ENCODE results near the gene AQP3. TPM values are rescaled to one million over a fixed set of nuclear protein-coding genes. Genes with fewer than 3 reads are reported as not detected.

Gene AQP3
- total and polyA plus RNA-seq, 2 of the 13 experiments (the other 11 are each of a cell fraction or from before 2014, with no cell fraction given) = 1.4 to 5.5 TPM

DNA sequence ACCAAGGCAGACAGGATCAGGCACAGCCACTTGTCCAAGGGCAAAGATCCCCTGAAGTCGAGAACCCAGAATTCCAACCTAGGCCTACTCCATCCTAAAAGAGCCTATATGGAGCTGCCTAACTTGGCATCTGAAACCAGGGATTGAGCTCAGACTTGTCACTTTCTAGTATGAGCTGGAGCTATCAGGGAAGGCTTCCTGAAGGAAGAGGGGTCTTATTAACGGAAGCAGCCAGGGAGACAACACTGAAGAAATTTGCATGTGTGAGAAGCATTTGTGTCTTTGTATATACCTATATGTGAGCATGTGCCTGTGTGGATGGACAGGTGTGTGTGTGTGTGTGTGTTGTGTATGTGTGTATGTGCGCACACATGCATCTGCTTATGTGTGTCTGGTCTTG lies 40.3 kb downstream of the AQP3 start:
- Histone ChIP-seq H3K27ac (ENCODE audit: extremely low read length, insufficient read depth, low read length) (no peak overlapping the region), H3K4me1 (ENCODE audit: insufficient read depth, low read length) (peaks cover 24% of the 10 kb centered on the region), H4K20me1 (ENCODE audit: insufficient read depth, low read length) (no peaks in the 10 kb centered on the region), H3K36me3 (replicated peaks in 1 of 2; ENCODE audit: control insufficient read depth in 1 of 2, insufficient read depth in 2 of 2, low read length in 2 of 2) (no peaks in the 10 kb centered on the region), H3K9me3 (ENCODE audit: low read length) (no peaks in the 10 kb centered on the region), H2AFZ (ENCODE audit: low read length) (no peak overlapping the region), H3K79me2 (ENCODE audit: insufficient read depth, low read length) (no peaks in the 10 kb centered on the region), H3K4me3 (replicated peaks in 1 of 3; ENCODE audit: insufficient read depth in 1 of 3, low read depth in 2 of 3, low read length in 3 of 3) (no peak overlapping the region), H3K27me3 (ENCODE audit: control insufficient read depth in 1 of 2, insufficient read depth in 2 of 2, low read length in 2 of 2) (peaks cover 7 to 42% of the 10 kb centered on the region in 2 experiments), H3K9ac (ENCODE audit: insufficient read depth, low read depth, low read length) (no peak overlapping the region), H3K4me2 (ENCODE audit: low read depth, low read length) (no peak overlapping the region)
- FAIRE-seq = no peak
- 68% methylated on average over 3 of the region's 3 CpGs for WGBS (ENCODE audit: low lambda C conversion rate)
- intact Hi-C loops (cut with micrococcal nuclease; ENCODE audit: unreplicated experiment) = no loop called here
- CTCF ChIA-PET (ENCODE audit: low intra/inter-chr PET ratio, low total read pairs) = no interaction called here
- DNase-seq (ENCODE audit: low spot score) = no peak
- no peak for ATAC-seq
- TF ChIP-seq CREB1 (IDR thresholded peaks at IDR 0.05) (no peak), CREB1 (CRISPR knock-in tag; IDR thresholded peaks at IDR 0.05) (no peak), ZNF878 (CRISPR knock-in tag; IDR thresholded peaks at IDR 0.05) (no peak), FOXK2 (IDR thresholded peaks at IDR 0.05) (no peak)
- TF ChIP-seq, protein P1, sequence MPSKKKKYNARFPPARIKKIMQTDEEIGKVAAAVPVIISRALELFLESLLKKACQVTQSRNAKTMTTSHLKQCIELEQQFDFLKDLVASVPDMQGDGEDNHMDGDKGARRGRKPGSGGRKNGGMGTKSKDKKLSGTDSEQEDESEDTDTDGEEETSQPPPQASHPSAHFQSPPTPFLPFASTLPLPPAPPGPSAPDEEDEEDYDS (CRISPR knock-in tag; IDR thresholded peaks at IDR 0.05) = no peak
- no TSS peak for BruUV-seq (replicated peaks)
- POLR2A ChIA-PET = interaction anchor here (1.3 kb wide), 1 partner anchor 9 kb away, joined by 4 read pairs; no protein-coding TSS in a partner anchor
- in situ Hi-C loops (cut with HindIII; ENCODE audit: extremely low pct_ligation_motif_present, low pct_unique_long_range_greater_than_20kb) = loop anchor here (5.0 kb wide), 1 partner anchor 40 kb away; the partner anchor contains the start of gene AQP3

DNA sequence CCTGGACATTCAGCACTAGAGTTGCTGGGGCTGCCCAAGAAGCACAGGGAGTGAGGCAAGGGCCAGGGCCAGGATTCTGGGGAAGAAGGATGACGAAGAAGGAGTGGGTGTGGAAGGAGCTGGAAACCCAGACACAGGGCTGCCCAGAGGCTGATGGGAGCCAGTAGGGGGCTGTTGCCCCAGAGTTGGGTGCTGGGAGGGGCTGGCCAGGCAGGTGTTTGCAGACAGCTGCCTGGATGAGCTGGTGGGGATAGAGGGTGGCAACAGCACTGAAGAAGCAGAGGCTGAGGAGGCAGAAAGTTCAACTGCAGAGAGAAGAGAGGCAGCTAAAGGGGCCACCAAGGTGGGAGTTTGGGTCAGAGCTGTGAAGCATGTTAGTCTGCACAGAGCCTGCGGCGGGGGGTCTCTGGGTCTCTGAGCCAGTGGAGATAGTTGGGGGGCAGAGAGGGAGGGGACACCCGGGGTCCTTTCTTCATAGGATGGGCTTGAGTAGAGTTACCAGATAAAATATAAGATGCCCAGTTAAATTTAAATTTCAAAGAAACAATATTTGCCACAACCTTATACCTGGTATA lies 42.5 kb downstream of the AQP3 start:
- intact Hi-C loops (cut with micrococcal nuclease; ENCODE audit: unreplicated experiment) (loop anchor here (5.0 kb wide), 1 partner anchor 112 kb away; no protein-coding TSS in a partner anchor), in situ Hi-C loops (cut with HindIII; ENCODE audit: extremely low pct_ligation_motif_present, low pct_unique_long_range_greater_than_20kb) (loop anchor here (5.0 kb wide), 1 partner anchor 42 kb away; the partner anchor contains the start of gene AQP3)
- Histone ChIP-seq H3K4me1 (ENCODE audit: insufficient read depth, low read length) (peaks cover 24% of the 10 kb centered on the region), H3K9me3 (ENCODE audit: low read length) (no peaks in the 10 kb centered on the region), H4K20me1 (ENCODE audit: insufficient read depth, low read length) (no peaks in the 10 kb centered on the region), H3K9ac (ENCODE audit: insufficient read depth, low read depth, low read length) (no peak overlapping the region), H3K4me3 (replicated peaks in 1 of 3; ENCODE audit: insufficient read depth in 1 of 3, low read depth in 2 of 3, low read length in 3 of 3) (no peak overlapping the region), H3K36me3 (replicated peaks in 1 of 2; ENCODE audit: control insufficient read depth in 1 of 2, insufficient read depth in 2 of 2, low read length in 2 of 2) (no peaks in the 10 kb centered on the region), H3K79me2 (ENCODE audit: insufficient read depth, low read length) (no peaks in the 10 kb centered on the region), H3K4me2 (ENCODE audit: low read depth, low read length) (no peak overlapping the region), H3K27me3 (ENCODE audit: control insufficient read depth in 1 of 2, insufficient read depth in 2 of 2, low read length in 2 of 2) (peaks cover 7 to 28% of the 10 kb centered on the region in 2 experiments), H3K27ac (ENCODE audit: extremely low read length, insufficient read depth, low read length) (no peak overlapping the region), H2AFZ (ENCODE audit: low read length) (no peak overlapping the region)
- CTCF ChIA-PET (ENCODE audit: low intra/inter-chr PET ratio, low total read pairs) = interaction anchor here (0.6 to 3.2 kb wide), 4 partner anchors 10 to 62 kb away, joined by 4 to 31 read pairs (median 16); no protein-coding TSS in a partner anchor
- FAIRE-seq (no peak), ATAC-seq (peak; percentile 70), DNase-seq (ENCODE audit: low spot score) (no peak)
- WGBS (ENCODE audit: low lambda C conversion rate) = 49% methylated on average over 4 of the region's 4 CpGs
- no TSS peak for BruUV-seq (replicated peaks)
- POLR2A ChIA-PET = interaction anchor here (0.9 kb wide), 1 partner anchor 11 kb away, joined by 3 read pairs; no protein-coding TSS in a partner anchor
- no peak for TF ChIP-seq HMG20A (CRISPR knock-in tag; IDR thresholded peaks at IDR 0.05; ENCODE audit: borderline replicate concordance)
- TF ChIP-seq, protein P2, sequence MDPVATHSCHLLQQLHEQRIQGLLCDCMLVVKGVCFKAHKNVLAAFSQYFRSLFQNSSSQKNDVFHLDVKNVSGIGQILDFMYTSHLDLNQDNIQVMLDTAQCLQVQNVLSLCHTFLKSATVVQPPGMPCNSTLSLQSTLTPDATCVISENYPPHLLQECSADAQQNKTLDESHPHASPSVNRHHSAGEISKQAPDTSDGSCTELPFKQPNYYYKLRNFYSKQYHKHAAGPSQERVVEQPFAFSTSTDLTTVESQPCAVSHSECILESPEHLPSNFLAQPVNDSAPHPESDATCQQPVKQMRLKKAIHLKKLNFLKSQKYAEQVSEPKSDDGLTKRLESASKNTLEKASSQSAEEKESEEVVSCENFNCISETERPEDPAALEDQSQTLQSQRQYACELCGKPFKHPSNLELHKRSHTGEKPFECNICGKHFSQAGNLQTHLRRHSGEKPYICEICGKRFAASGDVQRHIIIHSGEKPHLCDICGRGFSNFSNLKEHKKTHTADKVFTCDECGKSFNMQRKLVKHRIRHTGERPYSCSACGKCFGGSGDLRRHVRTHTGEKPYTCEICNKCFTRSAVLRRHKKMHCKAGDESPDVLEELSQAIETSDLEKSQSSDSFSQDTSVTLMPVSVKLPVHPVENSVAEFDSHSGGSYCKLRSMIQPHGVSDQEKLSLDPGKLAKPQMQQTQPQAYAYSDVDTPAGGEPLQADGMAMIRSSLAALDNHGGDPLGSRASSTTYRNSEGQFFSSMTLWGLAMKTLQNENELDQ (CRISPR knock-in tag; IDR thresholded peaks at IDR 0.05; ENCODE audit: borderline replicate concordance) = no peak
- TF ChIP-seq, protein P3, sequence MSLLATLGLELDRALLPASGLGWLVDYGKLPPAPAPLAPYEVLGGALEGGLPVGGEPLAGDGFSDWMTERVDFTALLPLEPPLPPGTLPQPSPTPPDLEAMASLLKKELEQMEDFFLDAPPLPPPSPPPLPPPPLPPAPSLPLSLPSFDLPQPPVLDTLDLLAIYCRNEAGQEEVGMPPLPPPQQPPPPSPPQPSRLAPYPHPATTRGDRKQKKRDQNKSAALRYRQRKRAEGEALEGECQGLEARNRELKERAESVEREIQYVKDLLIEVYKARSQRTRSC (CRISPR knock-in tag; IDR thresholded peaks at IDR 0.05; ENCODE audit: low read depth) = no peak
- TF ChIP-seq U2AF2 (IDR thresholded peaks at IDR 0.05; ENCODE audit: low read depth, low read length) = no peak
- TF ChIP-seq ZNF263 (CRISPR knock-in tag; IDR thresholded peaks at IDR 0.05) = no peak
- no peak for TF ChIP-seq NRL (CRISPR knock-in tag; IDR thresholded peaks at IDR 0.05; ENCODE audit: borderline replicate concordance)
- no peak for TF ChIP-seq HDAC6 (IDR thresholded peaks at IDR 0.05; ENCODE audit: low read depth, low read length)
- TF ChIP-seq SAP130 (CRISPR knock-in tag; IDR thresholded peaks at IDR 0.05; ENCODE audit: low read depth) = no peak
- TF ChIP-seq NR1H2 (CRISPR knock-in tag; IDR thresholded peaks at IDR 0.05; ENCODE audit: borderline replicate concordance, low read depth) = no peak
- TF ChIP-seq ZNF329 (CRISPR knock-in tag; IDR thresholded peaks at IDR 0.05; ENCODE audit: low read depth) = no peak
- TF ChIP-seq ZFX (CRISPR knock-in tag; IDR thresholded peaks at IDR 0.05; ENCODE audit: low read depth) = no peak

All from HepG2 (cell line).